MM.1S (cell line): ENCODE data around the gene MTX1.

Experiments
- DNase-seq: peaks from one replicate; pipeline ENCODE4 v3.0.0-alpha.2; 2015
- H2AFZ ChIP-seq: fragments of 300-600 bp; sonication (generic); 2 replicates; pipeline ENCODE4 v1.6.0; 2016; ENCODE audit warnings: antibody characterized with exemption, low read length
- H3F3A ChIP-seq: fragments of 300-600 bp; sonication (generic); 2 replicates; pipeline ENCODE4 v1.6.1; 2016; ENCODE audit warnings: mild to moderate bottlenecking, antibody characterized with exemption, low read length, moderate library complexity, mixed read lengths; ENCODE audit not compliant: insufficient read depth
- H3K27ac ChIP-seq: fragments of 300-600 bp; sonication (generic); 2 replicates; pipeline ENCODE4 v1.5.1; 2016; ENCODE audit warnings: mild to moderate bottlenecking, low read length
- H3K27me3 ChIP-seq: fragments of 300-600 bp; sonication (generic); replicated peaks from 2 replicates; pipeline ENCODE4 v1.6.0; 2016; ENCODE audit warnings: low read length; ENCODE audit not compliant: insufficient read depth
- H3K36me3 ChIP-seq: fragments of 300-600 bp; sonication (generic); replicated peaks from 2 replicates; pipeline ENCODE4 v1.6.1; 2016; ENCODE audit warnings: mild to moderate bottlenecking, low read length, mixed read lengths; ENCODE audit not compliant: insufficient read depth
- H3K4me1 ChIP-seq: fragments of 300-600 bp; sonication (generic); 2 replicates; pipeline ENCODE4 v1.6.1; 2016; ENCODE audit warnings: low read length, mixed read lengths
- H3K4me2 ChIP-seq: fragments of 300-600 bp; sonication (generic); 2 replicates; pipeline ENCODE4 v1.6.0; 2016; ENCODE audit warnings: low read depth, low read length
- H3K4me3 ChIP-seq: fragments of 300-600 bp; sonication (generic); 2 replicates; pipeline ENCODE4 v1.5.1; 2016; ENCODE audit warnings: low read length, mixed read lengths
- H3K79me2 ChIP-seq: fragments of 300-600 bp; sonication (generic); 2 replicates; pipeline ENCODE4 v1.6.1; 2016; ENCODE audit warnings: mixed run types, low read length, mixed read lengths
- H3K9ac ChIP-seq: fragments of 300-600 bp; sonication (generic); 2 replicates; pipeline ENCODE4 v1.6.1; 2016; ENCODE audit warnings: low read length, mixed read lengths
- H3K9me2 ChIP-seq: fragments of 300-600 bp; sonication (generic); replicated peaks from 2 replicates; pipeline ENCODE4 v1.6.1; 2016; ENCODE audit warnings: mild to moderate bottlenecking, low read length, mixed read lengths; ENCODE audit not compliant: insufficient read depth
- H3K9me3 ChIP-seq: fragments of 300-600 bp; sonication (generic); replicated peaks from 2 replicates; pipeline ENCODE4 v1.6.1; 2016; ENCODE audit warnings: mild to moderate bottlenecking, low read length, mixed read lengths; ENCODE audit not compliant: insufficient read depth
- H4K20me1 ChIP-seq: fragments of 300-600 bp; sonication (generic); 2 replicates; pipeline ENCODE4 v1.6.1; 2016; ENCODE audit warnings: mild to moderate bottlenecking, low read length, moderate library complexity, mixed read lengths; ENCODE audit not compliant: insufficient read depth
- CTCF ChIP-seq: fragments of 300-600 bp; sonication (generic); IDR thresholded peaks from 2 replicates; pipeline ENCODE4 v1.5.1; 2016; ENCODE audit warnings: antibody characterized with exemption, low read length, mixed read lengths
- EZH2 ChIP-seq: fragments of 300-600 bp; sonication (generic); optimal IDR thresholded peaks from 2 replicates; pipeline ENCODE3; 2017; ENCODE audit warnings: low read depth, mild to moderate bottlenecking, antibody characterized with exemption, low read length, mixed read lengths
- EZH2phosphoT487 ChIP-seq: fragments of 300-600 bp; sonication (generic); IDR thresholded peaks from 2 replicates; pipeline ENCODE4 v1.6.1; 2018; ENCODE audit warnings: antibody characterized with exemption, low read length

Gene MTX1

GRCh38 chr1:155202731-155203515 is 5.6 kb upstream of the MTX1 start:
- no peak for DNase-seq
- Histone ChIP-seq H3K36me3 (no peaks in the 10 kb centered on the region), H3K4me3 (no peak overlapping the region), H3K9me3 (no peaks in the 10 kb centered on the region), H3K27me3 (peaks cover 48% of the 10 kb centered on the region), H3K9ac (no peak overlapping the region), H3K4me1 (peaks cover 8% of the 10 kb centered on the region), H4K20me1 (no peaks in the 10 kb centered on the region), H3K9me2 (no peaks in the 10 kb centered on the region), H3F3A (peaks cover 6% of the 10 kb centered on the region), H3K4me2 (no peak overlapping the region), H3K79me2 (no peaks in the 10 kb centered on the region), H3K27ac (no peak overlapping the region), H2AFZ (no peak overlapping the region)
- TF ChIP-seq CTCF (no peak), EZH2phosphoT487 (no peak), EZH2 (no peak)

GRCh38 chr1:155205035-155205434 is 3.5 kb upstream of the MTX1 start:
- TF ChIP-seq EZH2phosphoT487: no peak
- TF ChIP-seq EZH2: no peak
- no peak for TF ChIP-seq CTCF
- H3K27ac ChIP-seq: no peak overlapping the region
- H3K4me1 ChIP-seq: peaks cover 13% of the 10 kb centered on the region
- H3K9ac ChIP-seq: no peak overlapping the region
- H3K36me3 ChIP-seq: no peaks in the 10 kb centered on the region
- H3K4me3 ChIP-seq: no peak overlapping the region
- no peak overlapping the region for H2AFZ ChIP-seq
- peaks cover 34% of the 10 kb centered on the region for H3K27me3 ChIP-seq
- H3F3A ChIP-seq: peaks cover 10% of the 10 kb centered on the region
- H3K4me2 ChIP-seq: no peak overlapping the region
- DNase-seq: no peak
- no peaks in the 10 kb centered on the region for H3K9me3 ChIP-seq
- H3K9me2 ChIP-seq: no peaks in the 10 kb centered on the region
- no peaks in the 10 kb centered on the region for H4K20me1 ChIP-seq
- peaks cover 6% of the 10 kb centered on the region; the same call in 1 of the 2 replicates for H3K79me2 ChIP-seq

GRCh38 chr1:155205969-155206593 is 2.4 kb upstream of the MTX1 start:
- TF ChIP-seq EZH2: no peak
- TF ChIP-seq CTCF: no peak
- TF ChIP-seq EZH2phosphoT487: no peak
- Histone ChIP-seq H3F3A (peaks cover 10% of the 10 kb centered on the region), H3K4me2 (no peak overlapping the region), H3K4me1 (peaks cover 13% of the 10 kb centered on the region), H3K4me3 (no peak overlapping the region), H3K79me2 (peaks cover 9% of the 10 kb centered on the region; the same call in 1 of the 2 replicates), H3K9me2 (no peaks in the 10 kb centered on the region), H3K27ac (no peak overlapping the region), H2AFZ (no peak overlapping the region), H3K27me3 (peaks cover 24% of the 10 kb centered on the region), H3K9ac (no peak overlapping the region), H3K9me3 (no peaks in the 10 kb centered on the region), H4K20me1 (no peaks in the 10 kb centered on the region), H3K36me3 (no peaks in the 10 kb centered on the region)
- DNase-seq: no peak
